Rectal smooth muscle tissue (tissue), 1 donor: ENCODE data around the gene PRSS21.

Source experiments
- H3K27ac ChIP-seq: one replicate; pipeline ENCODE4 v1.7.0; 2013; ENCODE audit warnings: low read depth, low read length, inconsistent platforms
- H3K27me3 ChIP-seq: one replicate; pipeline ENCODE4 v1.7.0; 2013; ENCODE audit warnings: low read length; ENCODE audit not compliant: control insufficient read depth, insufficient read depth
- H3K36me3 ChIP-seq: one replicate; pipeline ENCODE4 v1.7.0; 2013; ENCODE audit warnings: low read length; ENCODE audit not compliant: control insufficient read depth, insufficient read depth
- H3K4me1 ChIP-seq: one replicate; pipeline ENCODE4 v1.7.0; 2013; ENCODE audit warnings: low read length; ENCODE audit not compliant: control insufficient read depth, insufficient read depth
- H3K4me3 ChIP-seq: one replicate; pipeline ENCODE4 v1.7.0; 2013; ENCODE audit warnings: low read length
- H3K9ac ChIP-seq: one replicate; pipeline ENCODE4 v1.7.0; 2013; ENCODE audit warnings: low read length

Gene PRSS21

DNA sequence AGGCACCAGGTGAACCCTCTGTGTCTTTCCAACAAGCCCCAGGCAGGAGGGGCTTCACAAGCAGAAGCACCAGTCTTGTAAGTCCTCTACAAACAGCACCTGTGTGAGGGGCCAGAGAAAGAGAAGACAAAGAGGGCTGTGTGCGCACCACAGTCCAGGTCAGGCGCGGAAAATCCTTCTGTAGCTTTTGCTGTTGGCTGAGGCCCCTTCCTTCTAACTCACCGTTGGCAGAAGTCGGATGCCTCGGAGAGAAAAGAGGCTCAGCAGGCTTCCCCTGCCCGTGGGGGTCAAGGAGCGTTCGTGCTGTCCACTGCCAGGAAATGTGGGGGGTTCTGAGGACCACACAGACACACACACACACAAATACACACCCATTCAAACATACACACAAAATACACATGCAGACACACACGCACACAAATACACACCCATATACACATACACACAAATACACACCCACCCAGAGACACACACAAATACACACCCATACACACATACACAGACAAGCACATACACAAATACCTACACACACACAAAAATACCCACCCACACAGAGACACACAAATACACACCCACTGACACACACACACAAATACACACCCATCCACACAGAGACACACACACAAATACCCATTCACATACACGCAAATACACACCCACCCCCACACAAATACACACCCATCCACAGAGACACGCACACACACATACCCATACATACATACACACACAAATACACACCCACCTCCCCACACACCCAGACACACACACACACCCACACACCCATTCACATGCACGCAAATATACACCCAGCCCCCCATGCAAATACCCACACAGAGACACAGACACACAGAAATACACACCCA lies 19.8 kb downstream of the PRSS21 start:
- Histone ChIP-seq H3K4me3 (no peak overlapping the region), H3K27me3 (no peaks in the 10 kb centered on the region), H3K36me3 (no peaks in the 10 kb centered on the region), H3K27ac (no peak overlapping the region), H3K9ac (no peak overlapping the region), H3K4me1 (no peaks in the 10 kb centered on the region)

DNA sequence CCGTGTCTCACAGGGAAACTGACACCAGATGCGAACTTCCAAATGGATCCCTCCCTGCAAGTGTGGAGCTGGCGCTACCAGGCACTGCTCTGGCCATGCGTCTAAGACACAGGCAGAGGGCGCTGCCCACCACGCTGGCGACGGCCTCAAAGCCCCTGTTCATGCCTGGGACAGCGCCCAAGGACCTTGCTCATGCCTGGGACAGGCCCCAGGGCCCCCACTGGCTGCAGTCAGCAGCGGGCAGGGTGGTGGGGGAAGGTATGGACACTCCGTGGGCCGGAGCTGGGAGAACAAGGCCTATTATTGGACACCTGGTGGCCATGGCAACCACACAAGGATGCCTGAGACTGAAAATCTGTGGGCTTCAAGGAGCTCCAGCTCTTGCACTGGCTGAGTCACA lies 21.9 kb downstream of the PRSS21 start:
- Histone ChIP-seq H3K36me3 (no peaks in the 10 kb centered on the region), H3K4me1 (no peaks in the 10 kb centered on the region), H3K9ac (no peak overlapping the region), H3K27me3 (no peaks in the 10 kb centered on the region), H3K27ac (no peak overlapping the region), H3K4me3 (no peak overlapping the region)

DNA sequence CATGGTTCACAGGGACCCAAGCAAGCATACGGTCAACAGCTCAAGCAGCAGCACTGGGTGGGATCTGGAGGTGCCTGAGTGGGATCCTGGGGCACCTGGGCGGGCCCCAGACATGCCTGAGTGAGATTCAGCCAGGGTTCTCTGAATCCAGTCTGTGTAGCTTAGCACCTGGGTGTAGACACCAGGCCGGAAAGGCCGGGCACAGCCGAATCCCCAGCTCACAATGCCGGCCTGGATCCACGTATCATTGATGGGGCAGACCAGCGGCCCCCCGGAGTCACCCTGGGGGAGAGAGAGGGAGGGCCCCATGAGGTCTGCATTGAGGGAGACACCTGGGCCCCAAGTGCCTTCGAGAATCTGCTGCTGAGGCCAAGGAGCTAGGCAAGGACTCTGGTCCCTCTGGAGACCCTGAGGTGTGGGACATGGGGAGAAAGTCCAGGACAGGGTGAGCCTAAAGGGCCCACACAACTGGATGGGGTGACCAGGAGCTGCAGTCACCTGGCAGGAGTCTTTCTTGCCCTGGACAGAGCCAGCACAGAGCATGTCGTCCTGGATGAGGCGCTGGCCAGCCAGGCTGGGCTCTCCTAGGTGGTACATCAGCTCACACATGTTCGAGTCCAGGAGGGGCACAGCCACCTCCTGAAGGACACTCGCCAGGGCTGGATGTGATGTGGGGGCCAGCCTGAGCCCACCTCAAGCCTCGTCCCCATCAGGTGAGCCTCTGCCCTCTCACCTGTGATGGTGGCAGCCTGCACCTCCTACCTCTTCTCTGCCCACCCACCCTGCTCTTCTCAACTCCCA lies 22.8 kb downstream of the PRSS21 start:
- H3K9ac ChIP-seq: no peak overlapping the region
- no peak overlapping the region for H3K4me3 ChIP-seq
- no peaks in the 10 kb centered on the region for H3K36me3 ChIP-seq
- no peaks in the 10 kb centered on the region for H3K4me1 ChIP-seq
- no peaks in the 10 kb centered on the region for H3K27me3 ChIP-seq
- no peak overlapping the region for H3K27ac ChIP-seq

DNA sequence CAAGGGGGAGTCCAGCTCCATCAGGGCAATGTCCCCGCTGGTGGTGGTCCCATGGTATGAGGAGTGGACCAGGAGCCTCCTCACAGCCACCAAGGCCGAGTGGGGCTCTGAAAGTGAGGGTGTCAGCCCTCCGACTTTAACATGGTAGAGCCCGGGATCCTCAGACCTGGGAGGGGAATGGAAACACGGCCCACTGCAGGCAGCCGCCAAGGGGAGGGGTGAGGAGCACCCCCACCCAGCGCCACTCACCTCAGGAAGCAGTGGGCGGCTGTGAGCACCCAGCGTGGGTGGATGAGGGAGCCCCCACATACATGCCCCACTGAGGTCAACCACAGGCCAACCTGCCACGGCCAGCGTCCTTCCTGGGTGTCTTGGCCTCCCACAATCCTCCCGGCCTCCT lies 23.9 kb downstream of the PRSS21 start:
- Histone ChIP-seq H3K36me3 (no peaks in the 10 kb centered on the region), H3K4me3 (no peak overlapping the region), H3K4me1 (no peaks in the 10 kb centered on the region), H3K9ac (no peak overlapping the region), H3K27me3 (no peaks in the 10 kb centered on the region), H3K27ac (no peak overlapping the region)

DNA sequence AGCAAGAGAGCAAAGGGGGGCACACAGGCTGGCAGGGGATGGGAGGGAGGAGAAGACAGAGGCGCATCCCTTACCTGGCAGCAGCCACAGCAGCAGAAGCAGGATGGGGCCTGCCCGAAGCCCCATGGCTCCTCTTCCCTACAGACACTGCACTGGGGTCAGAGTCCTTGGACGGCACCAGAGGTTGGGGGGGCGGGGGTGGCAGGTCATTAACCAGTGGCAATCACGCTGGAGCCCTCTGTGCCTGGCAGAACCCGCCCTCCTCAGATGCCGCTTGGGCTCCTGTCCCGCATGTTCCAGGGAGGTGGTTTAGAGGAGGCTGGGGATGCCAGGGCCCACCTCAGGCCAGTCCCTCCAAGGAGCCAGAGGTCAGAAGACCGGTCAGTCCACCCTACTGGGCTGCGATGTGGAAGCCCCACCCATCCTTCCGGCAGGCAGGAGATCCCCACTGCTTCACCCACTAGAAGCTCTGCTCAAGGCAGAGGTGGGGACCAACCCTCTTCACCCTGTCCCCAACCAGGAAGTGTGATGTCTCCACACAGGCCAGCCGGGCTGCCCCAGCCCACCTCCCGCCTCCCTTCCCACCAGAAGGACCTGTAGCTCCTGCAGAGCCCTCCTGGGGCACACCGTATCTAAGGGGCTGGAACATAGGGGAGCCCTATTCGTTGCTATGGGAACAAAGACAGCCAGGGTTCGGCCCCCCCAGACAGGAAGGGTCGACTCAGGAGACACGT lies 24.7 kb downstream of the PRSS21 start:
- H3K27me3 ChIP-seq: no peaks in the 10 kb centered on the region
- no peaks in the 10 kb centered on the region for H3K4me1 ChIP-seq
- no peak overlapping the region for H3K27ac ChIP-seq
- no peak overlapping the region for H3K9ac ChIP-seq
- peak overlapping the region; percentile 56 for H3K4me3 ChIP-seq
- H3K36me3 ChIP-seq: no peaks in the 10 kb centered on the region

DNA sequence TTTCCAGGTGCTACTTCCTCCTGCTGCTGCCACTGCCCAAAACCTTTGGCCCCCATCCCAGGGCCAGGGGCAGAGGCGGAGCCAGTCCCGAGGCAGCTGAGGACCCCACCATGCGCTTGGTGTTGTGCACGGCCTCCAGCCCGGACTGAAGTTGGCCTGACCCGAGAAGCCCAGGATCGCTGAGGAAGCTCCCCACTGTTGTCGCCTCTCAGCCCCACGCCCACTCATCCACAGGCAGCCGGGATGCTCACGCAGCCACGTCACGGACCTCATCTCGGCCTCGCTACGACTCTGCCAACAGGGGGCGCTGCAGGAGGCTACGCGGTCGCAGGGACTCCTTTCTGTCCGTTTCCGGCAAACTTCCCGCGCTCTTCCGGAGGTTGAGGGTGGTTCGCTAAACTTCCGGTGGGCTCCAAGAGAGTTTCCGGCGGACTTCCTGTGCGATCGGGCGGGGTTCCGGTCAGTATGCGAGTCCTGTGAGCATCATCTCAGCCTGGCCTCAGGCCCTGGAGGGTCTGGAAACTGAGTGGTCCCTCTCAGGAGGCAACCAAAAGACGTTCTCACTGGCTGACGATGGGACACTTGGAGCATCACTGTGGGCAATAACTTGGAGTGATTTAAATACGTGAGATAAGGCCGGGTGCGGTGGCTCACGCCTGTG lies 25.4 kb downstream of the PRSS21 start:
- Histone ChIP-seq H3K27me3 (no peaks in the 10 kb centered on the region), H3K36me3 (no peaks in the 10 kb centered on the region), H3K9ac (no peak overlapping the region), H3K27ac (no peak overlapping the region), H3K4me3 (peak overlapping the region; percentile 56), H3K4me1 (no peaks in the 10 kb centered on the region)

DNA sequence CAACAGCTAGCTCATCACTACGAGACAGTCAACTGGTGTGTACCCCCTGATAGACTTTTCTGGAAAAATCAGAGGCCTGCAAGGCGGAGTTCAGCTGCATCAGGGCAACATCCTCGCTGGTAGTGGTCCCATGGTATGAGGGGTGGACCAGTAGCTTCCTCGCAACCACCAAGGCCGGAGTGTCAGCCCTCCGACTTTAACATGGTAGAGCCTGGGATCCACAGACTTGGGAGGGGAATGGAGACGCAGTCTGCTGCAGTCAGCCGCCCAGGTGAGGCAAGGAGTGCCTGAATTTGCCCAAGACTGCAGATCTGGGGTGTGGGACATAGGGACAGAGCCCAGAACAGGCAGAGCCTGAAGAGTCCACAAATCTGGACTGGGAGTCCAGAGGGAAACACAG lies 26.5 kb downstream of the PRSS21 start:
- Histone ChIP-seq H3K27ac (no peak overlapping the region), H3K4me1 (no peaks in the 10 kb centered on the region), H3K27me3 (no peaks in the 10 kb centered on the region), H3K9ac (no peak overlapping the region), H3K4me3 (no peak overlapping the region), H3K36me3 (no peaks in the 10 kb centered on the region)

DNA sequence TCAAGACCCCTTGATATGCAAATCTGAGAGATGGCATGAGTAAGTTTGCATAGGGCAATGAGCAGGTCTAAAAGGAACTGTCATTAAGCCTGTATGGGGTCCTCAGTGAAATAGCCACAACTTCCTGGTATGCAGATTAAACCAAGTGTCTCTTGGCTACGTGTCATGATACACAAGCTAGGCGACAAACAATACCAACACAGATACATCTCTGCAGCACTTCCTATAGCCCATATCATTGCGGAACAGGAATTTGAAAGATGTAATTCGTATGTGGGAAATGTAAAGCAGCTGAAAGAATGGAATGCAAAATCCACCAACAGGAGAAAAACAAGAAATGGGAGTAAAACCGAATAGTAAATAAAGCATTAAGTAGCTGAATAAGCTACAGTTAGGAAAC lies 28.1 kb downstream of the PRSS21 start:
- Histone ChIP-seq H3K36me3 (no peaks in the 10 kb centered on the region), H3K4me3 (no peak overlapping the region), H3K27ac (no peak overlapping the region), H3K9ac (no peak overlapping the region), H3K27me3 (no peaks in the 10 kb centered on the region), H3K4me1 (no peaks in the 10 kb centered on the region)

DNA sequence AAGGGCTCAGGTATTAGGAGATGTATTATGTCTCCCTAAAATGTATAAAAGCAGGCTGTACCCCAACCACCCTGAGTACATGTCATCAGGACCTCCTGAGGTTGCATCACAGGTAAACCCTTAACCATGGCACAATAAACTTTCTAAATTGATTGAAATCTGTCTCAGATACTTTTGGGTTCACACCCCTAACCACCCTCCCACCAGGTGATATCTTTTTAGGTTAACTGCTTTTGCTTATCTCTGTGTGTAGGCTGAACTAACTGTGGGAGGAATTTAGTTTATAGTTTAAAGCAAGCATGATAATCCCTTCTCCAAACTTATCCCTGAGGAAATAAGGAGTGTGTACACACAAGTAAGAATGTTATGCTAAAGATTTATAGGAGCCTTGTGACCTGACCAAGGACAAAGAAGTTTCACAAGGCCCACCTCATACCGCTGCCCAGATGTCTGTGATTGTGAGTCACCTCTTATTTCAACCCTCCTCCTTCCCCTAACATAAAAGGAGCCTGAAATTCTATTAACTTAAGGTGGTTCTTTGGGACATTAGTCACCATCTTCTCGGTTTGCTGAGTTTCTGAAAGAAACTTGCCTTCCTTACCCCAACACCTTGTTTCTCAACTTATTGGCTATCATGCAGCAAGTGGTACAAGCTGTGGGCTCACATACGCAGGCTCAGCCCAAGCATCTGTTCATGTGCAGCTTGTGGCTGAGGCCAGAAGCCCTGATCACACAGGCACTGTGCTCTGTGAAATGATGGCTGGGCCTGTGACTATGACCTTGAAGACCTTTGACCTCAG lies 29.7 kb downstream of the PRSS21 start:
- H3K4me3 ChIP-seq: no peak overlapping the region
- no peak overlapping the region for H3K27ac ChIP-seq
- H3K27me3 ChIP-seq: no peaks in the 10 kb centered on the region
- no peaks in the 10 kb centered on the region for H3K36me3 ChIP-seq
- no peak overlapping the region for H3K9ac ChIP-seq
- H3K4me1 ChIP-seq: no peaks in the 10 kb centered on the region

DNA sequence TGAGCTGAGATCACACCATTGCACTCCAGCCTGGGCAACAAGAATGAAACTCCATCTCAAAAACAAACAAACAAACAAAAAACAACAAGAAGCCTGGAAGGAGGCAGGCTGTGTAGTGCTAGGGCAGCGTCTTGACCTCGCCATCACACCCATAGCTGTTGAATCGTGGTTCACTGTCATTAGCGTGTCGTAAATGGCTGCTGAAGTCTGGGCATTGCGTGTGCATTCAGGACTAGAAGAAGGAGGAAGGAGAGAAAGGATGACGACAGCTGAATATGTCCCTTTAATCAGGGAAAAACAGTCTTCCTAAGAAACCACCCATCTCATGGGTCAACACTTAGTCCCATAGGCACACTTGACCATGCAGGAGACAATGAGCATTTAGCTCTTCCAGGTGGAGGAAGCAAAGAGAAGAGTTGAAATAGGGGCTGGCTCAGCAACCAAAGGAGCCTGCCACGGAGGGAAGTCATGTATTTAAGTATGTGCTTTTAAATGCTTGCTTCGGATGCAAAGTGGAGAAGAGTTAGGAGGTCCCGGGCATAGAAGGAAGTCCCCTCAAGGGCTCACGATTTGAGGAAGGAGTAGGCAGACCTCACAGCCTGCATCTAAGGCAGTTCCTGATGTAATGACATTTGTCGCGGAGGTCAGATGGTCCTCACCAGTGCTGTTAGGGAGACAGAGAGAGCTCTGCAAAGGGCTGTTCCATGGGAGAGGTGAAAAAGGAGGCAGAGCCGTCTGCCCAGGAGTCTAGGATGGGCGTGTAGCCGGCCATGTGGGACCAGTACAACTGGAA lies 32.1 kb downstream of the PRSS21 start:
- peaks cover 3% of the 10 kb centered on the region for H3K27me3 ChIP-seq

More for the DNA sequence above, 32.1 kb downstream of the PRSS21 start:
- no peaks in the 10 kb centered on the region for H3K36me3 ChIP-seq
- no peaks in the 10 kb centered on the region for H3K4me1 ChIP-seq
- no peak overlapping the region for H3K27ac ChIP-seq
- no peak overlapping the region for H3K9ac ChIP-seq
- no peak overlapping the region for H3K4me3 ChIP-seq
